Measurements from ENCODE around the gene SPATA16.

The SPATA16 gene

DNA sequence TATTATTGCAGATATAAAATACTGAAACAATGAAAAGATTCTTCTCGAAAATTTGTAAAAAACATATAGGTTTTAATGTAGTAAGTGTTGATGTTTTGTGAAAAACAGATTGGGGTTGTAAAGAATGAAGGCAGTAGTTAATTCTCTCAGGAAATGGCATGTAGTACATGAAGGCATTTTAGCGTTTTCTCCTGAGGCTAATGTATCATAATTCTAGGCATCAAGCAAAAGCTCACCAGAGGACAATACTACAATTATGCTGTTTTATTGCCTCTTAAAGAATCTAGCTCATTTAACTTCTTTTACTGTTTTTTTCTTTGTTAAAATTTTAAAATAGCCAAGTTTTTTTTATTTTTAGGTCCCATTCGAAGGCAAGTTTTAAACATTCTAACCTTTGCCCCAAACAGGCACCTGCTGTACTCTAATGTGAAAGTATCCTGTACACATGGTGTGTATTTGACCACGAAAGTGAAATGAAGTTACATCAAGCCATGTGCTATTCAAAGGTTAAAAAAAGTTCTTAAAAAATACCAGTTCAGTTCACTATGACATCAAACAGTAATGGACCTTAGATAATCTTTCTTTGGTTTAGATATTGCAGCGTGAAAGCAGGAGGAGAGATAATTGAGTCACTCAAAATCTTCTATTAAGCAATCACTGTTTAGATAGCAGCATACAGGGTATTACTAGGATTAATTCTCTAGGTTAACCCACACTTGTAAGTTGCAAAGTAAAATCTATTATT lies 227.0 kb downstream of the SPATA16 start:
- Histone ChIP-seq H3K36me3 (ENCODE audit: insufficient read depth, low read length) (no peaks in the 10 kb centered on the region), H3K9me3 (ENCODE audit: low read depth, low read length) (no peaks in the 10 kb centered on the region), H3K4me3 (peak overlapping the region; percentile 35), H3K9ac (ENCODE audit: insufficient read length) (no peak overlapping the region), H3K27ac (no peak overlapping the region)
- peak; percentile 22 for DNase-seq (ENCODE audit: low read depth, low spot score)
- TF ChIP-seq EZH2 (IDR thresholded peaks at IDR 0.05), result no peak

DNA sequence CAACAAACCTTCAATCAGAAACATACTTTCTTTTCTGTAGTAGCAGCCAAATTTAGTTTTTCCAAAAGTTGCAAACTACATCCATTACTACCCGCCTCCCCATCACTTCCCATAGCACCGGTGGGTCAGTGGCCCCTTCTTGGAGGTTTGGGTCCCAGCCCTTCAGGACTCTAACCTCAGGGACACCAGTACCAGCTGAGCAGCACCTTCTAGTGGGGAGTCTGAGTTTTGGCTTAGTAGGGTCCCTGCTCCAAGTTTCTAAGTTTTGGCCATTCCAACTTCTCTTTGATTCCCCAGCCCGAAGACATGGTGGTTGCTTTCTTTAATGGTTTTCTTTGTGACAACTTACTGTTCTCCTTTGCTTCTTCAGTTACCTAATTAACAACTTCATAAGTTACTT lies 229.9 kb downstream of the SPATA16 start:
- DNase-seq (ENCODE audit: low read depth, low spot score), result no peak
- Histone ChIP-seq H3K36me3 (ENCODE audit: insufficient read depth, low read length) (no peaks in the 10 kb centered on the region), H3K4me3 (no peak overlapping the region), H3K9ac (ENCODE audit: insufficient read length) (no peak overlapping the region), H3K9me3 (ENCODE audit: low read depth, low read length) (no peaks in the 10 kb centered on the region), H3K27ac (no peak overlapping the region)
- TF ChIP-seq POLR2AphosphoS5 (IDR thresholded peaks at IDR 0.05; ENCODE audit: borderline replicate concordance, low read depth, low read length), result no peak
- no peak for TF ChIP-seq FOXP2 (optimal IDR thresholded peaks at IDR 0.05; ENCODE audit: control extremely low read depth, extremely low read length, insufficient read depth)
- TF ChIP-seq EZH2 (IDR thresholded peaks at IDR 0.05), result no peak

DNA sequence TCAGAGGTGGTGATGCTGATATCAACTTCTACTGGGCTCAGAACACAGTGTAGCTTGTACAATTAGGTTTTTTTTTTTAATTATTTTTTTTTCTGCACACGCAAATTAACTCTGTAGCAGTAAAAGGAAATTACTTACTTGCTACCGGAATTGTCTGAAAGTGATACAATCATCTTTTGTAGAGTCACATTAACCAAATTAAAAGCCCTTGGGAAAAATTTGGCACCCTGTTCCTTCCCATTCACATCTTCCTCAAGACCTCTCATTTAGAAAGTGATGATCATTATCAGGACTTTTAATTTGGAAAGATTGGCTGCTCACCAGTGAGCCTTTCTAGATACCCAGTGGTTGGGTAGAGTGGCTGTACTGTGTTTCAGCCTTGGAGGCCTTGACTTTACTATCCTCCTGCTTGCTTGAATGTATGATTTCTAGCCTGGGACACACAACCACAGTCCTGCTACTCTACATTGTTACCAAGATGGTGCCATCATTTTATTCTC lies 232.2 kb downstream of the SPATA16 start:
- H3K4me3 ChIP-seq, result no peak overlapping the region
- no peaks in the 10 kb centered on the region for H3K36me3 ChIP-seq (ENCODE audit: insufficient read depth, low read length)
- no peaks in the 10 kb centered on the region for H3K9me3 ChIP-seq (ENCODE audit: low read depth, low read length)
- no peak overlapping the region for H3K9ac ChIP-seq (ENCODE audit: insufficient read length)
- no peak overlapping the region for H3K27ac ChIP-seq
- no peak for DNase-seq (ENCODE audit: low read depth, low spot score)
- no peak for TF ChIP-seq EZH2 (IDR thresholded peaks at IDR 0.05)
- no peak for TF ChIP-seq POLR2AphosphoS5 (IDR thresholded peaks at IDR 0.05; ENCODE audit: borderline replicate concordance, low read depth, low read length)
- TF ChIP-seq FOXP2 (optimal IDR thresholded peaks at IDR 0.05; ENCODE audit: control extremely low read depth, extremely low read length, insufficient read depth), result no peak

DNA sequence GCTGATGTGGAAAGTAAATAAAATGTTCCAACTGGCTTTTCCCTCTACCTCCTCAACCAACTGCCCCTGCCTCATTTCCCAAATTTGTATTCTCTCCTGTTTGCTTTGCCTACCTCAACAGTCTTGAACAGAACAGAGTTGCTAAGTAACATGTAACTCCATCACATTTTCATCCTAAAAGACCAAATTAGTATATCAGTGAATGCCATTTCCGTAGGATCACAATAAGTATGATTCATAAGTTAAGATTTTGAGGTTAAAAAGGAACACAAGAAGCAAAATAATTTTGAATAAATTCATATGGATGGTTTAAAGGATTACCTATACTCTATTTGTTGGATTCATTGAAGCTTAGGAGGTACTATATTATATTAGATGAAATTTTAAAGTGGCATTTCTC lies 235.6 kb downstream of the SPATA16 start:
- H3K27ac ChIP-seq, result peak overlapping the region; percentile 45; the same call in 1 of the 2 replicates
- H3K9ac ChIP-seq (ENCODE audit: insufficient read length), result no peak overlapping the region
- no peak for DNase-seq (ENCODE audit: low read depth, low spot score)
- no peaks in the 10 kb centered on the region for H3K36me3 ChIP-seq (ENCODE audit: insufficient read depth, low read length)
- H3K4me3 ChIP-seq, result peak overlapping the region; percentile 62
- TF ChIP-seq EZH2 (IDR thresholded peaks at IDR 0.05) (no peak), POLR2AphosphoS5 (IDR thresholded peaks at IDR 0.05; ENCODE audit: borderline replicate concordance, low read depth, low read length) (no peak), FOXP2 (optimal IDR thresholded peaks at IDR 0.05; ENCODE audit: control extremely low read depth, extremely low read length, insufficient read depth) (no peak)
- no peaks in the 10 kb centered on the region for H3K9me3 ChIP-seq (ENCODE audit: low read depth, low read length)

DNA sequence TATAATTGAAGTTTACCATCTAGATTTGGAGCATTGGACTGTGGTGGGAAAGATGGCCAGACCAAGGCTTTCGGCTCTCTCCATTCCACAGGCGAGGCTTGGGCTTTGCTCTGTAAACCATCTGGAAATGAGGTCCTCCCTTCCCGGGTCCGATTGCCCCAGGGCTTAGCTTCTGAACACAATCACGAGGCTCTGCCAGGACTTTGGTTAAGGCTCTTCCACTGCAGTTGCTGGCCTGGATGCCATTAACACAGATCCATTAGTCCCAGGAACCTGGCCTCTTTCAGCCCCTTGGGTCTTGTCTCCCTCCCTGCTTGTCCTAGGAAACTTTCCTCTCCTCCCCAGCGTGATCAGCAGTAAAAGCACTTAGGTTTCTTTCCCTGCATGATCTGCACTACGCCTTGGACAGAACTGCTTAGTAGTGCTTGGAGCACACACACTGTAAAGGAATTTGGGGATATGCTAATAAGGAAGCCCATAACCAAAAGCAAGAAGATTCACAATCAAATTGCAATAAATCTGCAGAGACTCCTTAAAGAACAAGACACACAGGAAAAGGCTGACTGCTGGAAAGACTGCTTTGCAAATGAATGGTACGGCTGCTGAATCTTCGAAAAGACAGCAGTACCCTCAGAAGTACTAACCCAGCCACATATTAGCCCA lies 236.2 kb downstream of the SPATA16 start:
- H3K27ac ChIP-seq, result peak overlapping the region; percentile 45; the same call in 1 of the 2 replicates
- H3K9me3 ChIP-seq (ENCODE audit: low read depth, low read length), result no peaks in the 10 kb centered on the region
- no peak overlapping the region for H3K9ac ChIP-seq (ENCODE audit: insufficient read length)
- DNase-seq (ENCODE audit: low read depth, low spot score), result peak; percentile 94
- peak overlapping the region; percentile 62 for H3K4me3 ChIP-seq
- H3K36me3 ChIP-seq (ENCODE audit: insufficient read depth, low read length), result no peaks in the 10 kb centered on the region
- peak; percentile 57; the same call in 1 of the 2 replicates for TF ChIP-seq POLR2AphosphoS5 (IDR thresholded peaks at IDR 0.05; ENCODE audit: borderline replicate concordance, low read depth, low read length)
- TF ChIP-seq FOXP2 (optimal IDR thresholded peaks at IDR 0.05; ENCODE audit: control extremely low read depth, extremely low read length, insufficient read depth), result no peak
- no peak for TF ChIP-seq EZH2 (IDR thresholded peaks at IDR 0.05)

DNA sequence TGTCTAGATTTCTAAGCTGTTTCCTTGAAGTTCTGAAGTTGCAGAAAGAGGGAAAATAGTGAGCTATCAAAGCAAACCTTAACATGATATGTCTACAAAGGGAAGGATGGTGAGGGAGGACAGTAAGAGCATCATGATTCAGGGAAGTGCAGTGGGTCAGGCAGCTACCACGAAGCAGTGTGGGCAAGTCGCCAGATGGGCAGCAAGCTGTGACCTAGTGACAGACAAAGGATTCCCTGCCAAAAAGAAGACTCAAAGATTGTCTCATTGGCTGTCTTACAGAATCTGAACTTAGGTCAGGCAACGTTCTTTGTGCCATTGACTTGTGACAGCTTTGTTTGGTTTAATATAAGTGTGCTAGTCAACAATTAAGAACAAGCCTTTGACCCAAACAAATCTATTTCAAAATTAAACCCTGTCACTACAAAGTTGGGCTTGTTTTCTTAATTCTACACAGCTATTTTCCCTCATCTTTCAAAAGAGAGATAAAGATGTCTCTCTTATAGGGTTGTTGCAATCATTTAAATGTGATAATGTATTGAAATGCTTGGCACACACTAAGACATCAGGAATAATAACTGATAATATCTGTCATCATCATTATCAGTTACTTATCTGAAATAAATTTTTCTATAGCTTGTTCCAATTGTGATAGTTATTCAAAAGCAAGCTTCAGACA lies 237.3 kb downstream of the SPATA16 start:
- no peaks in the 10 kb centered on the region for H3K36me3 ChIP-seq (ENCODE audit: insufficient read depth, low read length)
- no peak overlapping the region for H3K4me3 ChIP-seq
- DNase-seq (ENCODE audit: low read depth, low spot score), result no peak
- H3K9me3 ChIP-seq (ENCODE audit: low read depth, low read length), result no peaks in the 10 kb centered on the region
- no peak overlapping the region for H3K9ac ChIP-seq (ENCODE audit: insufficient read length)
- no peak overlapping the region for H3K27ac ChIP-seq
- TF ChIP-seq EZH2 (IDR thresholded peaks at IDR 0.05), result no peak
- no peak for TF ChIP-seq FOXP2 (optimal IDR thresholded peaks at IDR 0.05; ENCODE audit: control extremely low read depth, extremely low read length, insufficient read depth)
- no peak for TF ChIP-seq POLR2AphosphoS5 (IDR thresholded peaks at IDR 0.05; ENCODE audit: borderline replicate concordance, low read depth, low read length)

DNA sequence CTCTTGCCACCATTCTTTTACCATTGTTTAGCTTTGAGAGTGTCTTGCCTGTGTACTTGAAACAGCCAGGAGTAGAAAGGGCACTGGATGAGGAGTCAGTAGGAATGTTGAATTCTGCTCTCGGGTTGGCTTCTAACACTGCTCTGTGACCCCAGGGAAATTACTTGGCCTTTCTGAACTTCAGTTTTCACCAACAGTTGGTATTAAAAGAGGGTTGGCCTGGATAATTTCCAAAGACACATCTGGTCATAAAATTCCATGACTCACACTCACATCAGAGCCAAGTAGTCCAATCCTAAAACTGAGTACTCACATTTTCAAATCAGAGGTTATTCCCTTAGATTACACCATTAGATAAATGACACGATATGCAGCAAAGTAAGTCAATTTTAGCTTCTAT lies 248.9 kb downstream of the SPATA16 start:
- H3K9me3 ChIP-seq (ENCODE audit: low read depth, low read length), result peaks cover 4% of the 10 kb centered on the region; the same call in 1 of the 2 replicates
- H3K4me3 ChIP-seq, result no peak overlapping the region
- TF ChIP-seq POLR2AphosphoS5 (IDR thresholded peaks at IDR 0.05; ENCODE audit: borderline replicate concordance, low read depth, low read length) (no peak), EZH2 (IDR thresholded peaks at IDR 0.05) (no peak), FOXP2 (optimal IDR thresholded peaks at IDR 0.05; ENCODE audit: control extremely low read depth, extremely low read length, insufficient read depth) (no peak)
- H3K27ac ChIP-seq, result no peak overlapping the region
- no peaks in the 10 kb centered on the region for H3K36me3 ChIP-seq (ENCODE audit: insufficient read depth, low read length)
- DNase-seq (ENCODE audit: low read depth, low spot score), result no peak
- H3K9ac ChIP-seq (ENCODE audit: insufficient read length), result no peak overlapping the region

DNA sequence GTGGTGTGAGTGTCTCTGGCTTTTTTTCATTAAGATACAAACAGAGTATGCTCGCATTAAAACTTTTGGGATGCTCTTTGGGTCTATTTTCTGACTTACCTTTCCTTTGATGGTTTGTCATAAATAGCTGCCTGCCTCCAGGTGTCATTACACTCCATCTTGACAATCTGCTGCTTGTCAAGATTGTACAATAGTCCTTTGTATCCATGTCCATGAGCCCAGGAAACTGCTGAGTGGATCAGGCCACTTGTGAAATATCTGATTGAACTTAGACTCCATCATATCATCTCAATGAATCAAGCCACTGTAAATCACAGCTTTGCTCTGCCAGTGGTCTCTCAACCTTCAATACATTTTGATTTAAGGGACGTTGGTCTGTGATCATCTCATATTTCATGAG lies 255.3 kb downstream of the SPATA16 start:
- Histone ChIP-seq H3K27ac (no peak overlapping the region), H3K36me3 (ENCODE audit: insufficient read depth, low read length) (no peaks in the 10 kb centered on the region), H3K4me3 (no peak overlapping the region), H3K9ac (ENCODE audit: insufficient read length) (no peak overlapping the region), H3K9me3 (ENCODE audit: low read depth, low read length) (peaks cover 4% of the 10 kb centered on the region; the same call in 1 of the 2 replicates)
- DNase-seq (ENCODE audit: low read depth, low spot score), result no peak
- TF ChIP-seq EZH2 (IDR thresholded peaks at IDR 0.05) (no peak), POLR2AphosphoS5 (IDR thresholded peaks at IDR 0.05; ENCODE audit: borderline replicate concordance, low read depth, low read length) (no peak), FOXP2 (optimal IDR thresholded peaks at IDR 0.05; ENCODE audit: control extremely low read depth, extremely low read length, insufficient read depth) (no peak)
